Stomach (tissue), 4 donors: Measurements from ENCODE around the gene TPPP.

Source experiments
- EP300 ChIP-seq: sonication (generic); formaldehyde crosslinking; IDR thresholded peaks from one replicate; pipeline ENCODE4 v1.6.1; 2017; ENCODE audit warnings: antibody characterized with exemption
- POLR2A ChIP-seq, 4 donors: fragments of 450-650 bp; IDR thresholded peaks; one replicate each; pipeline ENCODE4 v1.6.1; 2016; ENCODE audit warnings: antibody characterized with exemption in 4 of 4, control low read depth in 2 of 4, mild to moderate bottlenecking in 1 of 4, moderate library complexity in 1 of 4
- TF ChIP-seq, protein P1 (sequence below), 7 experiments: fragments of 450-650 bp in 4 of 7; fragments of 200-600 bp in 3 of 7; sonication (generic) in 3 of 7; IDR thresholded peaks; one replicate each; pipeline ENCODE4 v1.5.1; 2016 to 2019; ENCODE audit warnings: antibody characterized with exemption in 7 of 7, control low read depth in 2 of 7, mild to moderate bottlenecking in 1 of 7

DNA sequence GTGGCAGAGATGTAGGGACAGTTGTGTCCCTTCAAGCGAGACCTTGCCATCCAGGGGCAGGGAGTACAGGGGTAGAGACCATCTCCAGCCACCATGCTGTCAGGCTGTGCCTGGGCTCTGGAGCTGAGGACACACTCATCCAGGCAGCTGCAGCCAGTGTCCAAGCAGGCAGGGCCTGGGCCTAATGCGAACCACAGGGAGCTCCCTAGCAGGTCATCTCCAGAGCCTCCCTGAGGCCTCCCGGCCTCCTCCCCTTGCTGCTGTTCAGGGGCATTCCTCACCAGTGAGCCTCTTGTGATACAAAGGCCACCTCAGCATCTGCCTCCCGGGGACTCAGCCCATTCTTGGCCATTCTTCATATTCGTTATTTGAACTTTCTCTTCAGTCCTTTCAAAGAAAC, 35.0 kb downstream of the TPPP start:
- TF ChIP-seq, protein P1, sequence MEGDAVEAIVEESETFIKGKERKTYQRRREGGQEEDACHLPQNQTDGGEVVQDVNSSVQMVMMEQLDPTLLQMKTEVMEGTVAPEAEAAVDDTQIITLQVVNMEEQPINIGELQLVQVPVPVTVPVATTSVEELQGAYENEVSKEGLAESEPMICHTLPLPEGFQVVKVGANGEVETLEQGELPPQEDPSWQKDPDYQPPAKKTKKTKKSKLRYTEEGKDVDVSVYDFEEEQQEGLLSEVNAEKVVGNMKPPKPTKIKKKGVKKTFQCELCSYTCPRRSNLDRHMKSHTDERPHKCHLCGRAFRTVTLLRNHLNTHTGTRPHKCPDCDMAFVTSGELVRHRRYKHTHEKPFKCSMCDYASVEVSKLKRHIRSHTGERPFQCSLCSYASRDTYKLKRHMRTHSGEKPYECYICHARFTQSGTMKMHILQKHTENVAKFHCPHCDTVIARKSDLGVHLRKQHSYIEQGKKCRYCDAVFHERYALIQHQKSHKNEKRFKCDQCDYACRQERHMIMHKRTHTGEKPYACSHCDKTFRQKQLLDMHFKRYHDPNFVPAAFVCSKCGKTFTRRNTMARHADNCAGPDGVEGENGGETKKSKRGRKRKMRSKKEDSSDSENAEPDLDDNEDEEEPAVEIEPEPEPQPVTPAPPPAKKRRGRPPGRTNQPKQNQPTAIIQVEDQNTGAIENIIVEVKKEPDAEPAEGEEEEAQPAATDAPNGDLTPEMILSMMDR (IDR thresholded peaks at IDR 0.05): no peak
- TF ChIP-seq POLR2A (IDR thresholded peaks at IDR 0.05) (no peak), EP300 (no peak)
